IPS-15b (cell line): Measurements from ENCODE around the gene PAF1.
"Not testable (repeated sequence)": the region's sequence is repeated elsewhere in the genome, so short reads cannot be mapped to it uniquely, and the experiment has no call there.

ENCODE experiments used
- H3K27me3 ChIP-seq: one replicate; pipeline ENCODE4 v1.6.1; 2013; ENCODE audit warnings: low read length; ENCODE audit not compliant: control insufficient read depth, insufficient read depth
- H3K36me3 ChIP-seq: one replicate; pipeline ENCODE4 v1.6.1; 2013; ENCODE audit warnings: low read length; ENCODE audit not compliant: control insufficient read depth, insufficient read depth
- H3K4me1 ChIP-seq: one replicate; pipeline ENCODE4 v1.6.1; 2013; ENCODE audit warnings: mild to moderate bottlenecking, low read length; ENCODE audit not compliant: control insufficient read depth, insufficient read depth
- H3K4me3 ChIP-seq: one replicate; pipeline ENCODE4 v1.5.1; 2013; ENCODE audit warnings: low read depth, low read length
- H3K9ac ChIP-seq: one replicate; pipeline ENCODE4 v1.6.1; 2013; ENCODE audit warnings: low read depth, mild to moderate bottlenecking, low read length
- H3K9me3 ChIP-seq: one replicate; pipeline ENCODE4 v1.6.1; 2013; ENCODE audit warnings: mild to moderate bottlenecking, low read length; ENCODE audit not compliant: control insufficient read depth, insufficient read depth

PAF1 gene

GRCh38 chr19:39350156-39350555 lies 40.8 kb downstream of the PAF1 start:
- H3K4me1 ChIP-seq, result no peaks in the 10 kb centered on the region
- H3K36me3 ChIP-seq, result peaks cover 16% of the 10 kb centered on the region
- H3K9me3 ChIP-seq, result no peaks in the 10 kb centered on the region
- no peak overlapping the region for H3K4me3 ChIP-seq
- H3K9ac ChIP-seq, result no peak overlapping the region
- no peaks in the 10 kb centered on the region for H3K27me3 ChIP-seq

- Histone ChIP-seq H3K9ac (no peak overlapping the region), H3K9me3 (no peaks in the 10 kb centered on the region), H3K4me1 (no peaks in the 10 kb centered on the region), H3K27me3 (no peaks in the 10 kb centered on the region), H3K36me3 (peaks cover 14% of the 10 kb centered on the region), H3K4me3 (no peak overlapping the region)
These were observed 41.6 kb downstream of the PAF1 start for GRCh38 chr19:39349326-39349725.

- Histone ChIP-seq H3K27me3 (peaks cover 4% of the 10 kb centered on the region), H3K9ac (no peak overlapping the region), H3K9me3 (no peaks in the 10 kb centered on the region), H3K4me3 (no peak overlapping the region), H3K36me3 (peaks cover 7% of the 10 kb centered on the region), H3K4me1 (no peaks in the 10 kb centered on the region)
These were observed 43.4 kb downstream of the PAF1 start for GRCh38 chr19:39347332-39348164.

- Histone ChIP-seq H3K9ac (no peak overlapping the region), H3K4me1 (no peaks in the 10 kb centered on the region)
These were observed 45.0 kb downstream of the PAF1 start for GRCh38 chr19:39345956-39346355.

GRCh38 chr19:39342647-39343305 lies 48.1 kb downstream of the PAF1 start:
- Histone ChIP-seq H3K4me3 (peak overlapping the region; percentile 71), H3K4me1 (peaks cover 3% of the 10 kb centered on the region), H3K27me3 (peaks cover 4% of the 10 kb centered on the region), H3K9ac (peak overlapping the region; percentile 65), H3K9me3 (no peaks in the 10 kb centered on the region), H3K36me3 (no peaks in the 10 kb centered on the region)

More at GRCh38 chr19:39345956-39346355, 45.0 kb downstream of the PAF1 start:
- Histone ChIP-seq H3K9me3 (no peaks in the 10 kb centered on the region), H3K27me3 (peaks cover 4% of the 10 kb centered on the region), H3K36me3 (no peaks in the 10 kb centered on the region), H3K4me3 (no peak overlapping the region)

GRCh38 chr19:39341719-39342604 lies 48.9 kb downstream of the PAF1 start, which contains the start of gene SAMD4B:
TSS of gene SAMD4B (plus strand) at chr19:39342421. CDS start at chr19:39356894, 14,473 bp downstream.
- Histone ChIP-seq H3K36me3 (no peaks in the 10 kb centered on the region), H3K4me3 (peak within 1 kb of the TSS; percentile 98), H3K9ac (peak within 1 kb of the TSS; percentile 80), H3K4me1 (peaks cover 3% of the 10 kb centered on the region), H3K27me3 (peaks cover 4% of the 10 kb centered on the region), H3K9me3 (no peaks in the 10 kb centered on the region)

GRCh38 chr19:39341129-39341718 lies 49.7 kb downstream of the PAF1 start:
- Histone ChIP-seq H3K36me3 (no peaks in the 10 kb centered on the region), H3K27me3 (peaks cover 4% of the 10 kb centered on the region), H3K9me3 (no peaks in the 10 kb centered on the region), H3K4me3 (peak overlapping the region; percentile 98), H3K9ac (peak overlapping the region; percentile 80), H3K4me1 (peaks cover 3% of the 10 kb centered on the region)

GRCh38 chr19:39340156-39340555 lies 50.8 kb downstream of the PAF1 start:
- not testable (repeated sequence) for H3K4me3 ChIP-seq, H3K9me3 ChIP-seq, H3K9ac ChIP-seq, H3K27me3 ChIP-seq, H3K4me1 ChIP-seq, H3K36me3 ChIP-seq

- no peak overlapping the region for H3K9ac ChIP-seq
- peaks cover 3% of the 10 kb centered on the region for H3K4me1 ChIP-seq
- no peaks in the 10 kb centered on the region for H3K36me3 ChIP-seq
- no peaks in the 10 kb centered on the region for H3K9me3 ChIP-seq
- no peak overlapping the region for H3K4me3 ChIP-seq
- peaks cover 4% of the 10 kb centered on the region for H3K27me3 ChIP-seq
These were observed 51.2 kb downstream of the PAF1 start for GRCh38 chr19:39339674-39340073.

- peaks cover 3% of the 10 kb centered on the region for H3K4me1 ChIP-seq
- H3K4me3 ChIP-seq, result no peak overlapping the region
- H3K36me3 ChIP-seq, result no peaks in the 10 kb centered on the region
- no peaks in the 10 kb centered on the region for H3K9me3 ChIP-seq
- no peaks in the 10 kb centered on the region for H3K27me3 ChIP-seq
- no peak overlapping the region for H3K9ac ChIP-seq
These were observed 54.4 kb downstream of the PAF1 start for GRCh38 chr19:39336483-39336882.
